Upper lobe of left lung (tissue), 6 donors: Measurements from ENCODE around the gene DKK3. TPM values are rescaled to one million over a fixed set of nuclear protein-coding genes. Genes with fewer than 3 reads are reported as not detected.

ENCODE experiments used
- ATAC-seq, 2 donors: fragments of 200-7000 bp; cut with Tn5 transposase; one replicate each; pipeline ENCODE4 v1.9.1; 2022; ENCODE audit warnings: mild to moderate bottlenecking in 2 of 2, moderate library complexity in 2 of 2; ENCODE audit not compliant: low FRiP score in 2 of 2
- DNase-seq, 2 donors: peaks; one replicate each; pipeline ENCODE4 v3.0.0-alpha.2; 2019 to 2020
- H3K27ac ChIP-seq, 4 donors: fragments of 200-600 bp; sonication (generic); one replicate each; pipeline ENCODE4 v1.5.1; 2016 to 2019
- H3K27me3 ChIP-seq, 4 donors: fragments of 200-600 bp; sonication (generic); one replicate each; pipeline ENCODE4 v1.5.1; 2017 to 2019
- H3K36me3 ChIP-seq, 4 donors: fragments of 200-600 bp; sonication (generic); one replicate each; pipeline ENCODE4 v1.5.1; 2016 to 2019
- H3K4me1 ChIP-seq, 4 donors: fragments of 200-600 bp; sonication (generic); one replicate each; pipeline ENCODE4 v1.5.1; 2018 to 2019
- H3K4me3 ChIP-seq, 4 donors: fragments of 200-600 bp; sonication (generic); one replicate each; pipeline ENCODE4 v1.5.1; 2017 to 2019; ENCODE audit warnings: mild to moderate bottlenecking in 2 of 4, moderate library complexity in 1 of 4
- H3K9me3 ChIP-seq, 4 donors: fragments of 200-600 bp; sonication (generic); one replicate each; pipeline ENCODE4 v1.5.1; 2018 to 2019
- CTCF ChIP-seq, 6 experiments: fragments of 450-650 bp in 4 of 6; fragments of 200-600 bp in 2 of 6; sonication (generic) in 2 of 6; IDR thresholded peaks; one replicate each; pipeline ENCODE4 v1.5.1; 2016 to 2019; ENCODE audit warnings: antibody characterized with exemption in 6 of 6
- EP300 ChIP-seq, 4 donors: sonication (generic); formaldehyde crosslinking; IDR thresholded peaks; one replicate each; pipeline ENCODE4 v1.5.1; 2017; ENCODE audit warnings: antibody characterized with exemption in 4 of 4, control low read depth in 2 of 4
- POLR2A ChIP-seq, 4 donors: fragments of 450-650 bp; IDR thresholded peaks; one replicate each; pipeline ENCODE4 v1.5.1; 2016 to 2017; ENCODE audit warnings: antibody characterized with exemption in 4 of 4, mild to moderate bottlenecking in 2 of 4
- POLR2AphosphoS5 ChIP-seq, 2 donors: sonication (generic); formaldehyde crosslinking; IDR thresholded peaks; one replicate each; pipeline ENCODE4 v1.5.1; 2017; ENCODE audit warnings: antibody characterized with exemption in 2 of 2
- WGBS, 2 donors: methylation state at CpG; one replicate each; pipeline ENCODE4 v1.1.5; 2017 to 2018; 5-methylcytosine and 5-hydroxymethylcytosine counted together
- total RNA-seq, 6 donors: library from RNA; depleted of rRNA in 4 of 6; stranded (reverse); fragments of >200 nt in 4 of 6; gene quantifications; one replicate each; pipeline versions ENCODE4 v1.1.0 to v1.2.1, GENCODE V29; 2016 to 2021
- donor health status: DM: no; HTN: no; CAD: no; lungs with moderate emphysema.
- donor health status: DM: no; HTN: yes; CAD: no; lungs with severe emphysema.

The DKK3 gene
- total RNA-seq, 6 donors from 2014 or later: 50.3 to 162 (median 137) TPM

GRCh38 chr11:12045914-12046635, 37.6 kb upstream of the DKK3 start:
- Histone ChIP-seq H3K9me3 (no peaks in the 10 kb centered on the region), H3K4me3 (no peak overlapping the region), H3K27me3 (no peaks in the 10 kb centered on the region), H3K27ac (no peak overlapping the region), H3K36me3 (no peaks in the 10 kb centered on the region), H3K4me1 (peaks cover 12 to 29% (median 21%) of the 10 kb centered on the region in 4 donors)
- DNase-seq (no peak), ATAC-seq (no peak)
- TF ChIP-seq POLR2A (IDR thresholded peaks at IDR 0.05) (no peak), CTCF (IDR thresholded peaks at IDR 0.05) (no peak), POLR2AphosphoS5 (IDR thresholded peaks at IDR 0.05) (no peak), EP300 (IDR thresholded peaks at IDR 0.05) (no peak)
- WGBS, 2 donors: 80 to 87% methylated on average over 7 of the region's 7 CpGs

GRCh38 chr11:12044799-12045198, 36.4 kb upstream of the DKK3 start:
- no peak for ATAC-seq
- no peak for DNase-seq
- H3K27ac ChIP-seq: peak overlapping the region; percentile 76 to 89 (median 78)
- no peaks in the 10 kb centered on the region for H3K36me3 ChIP-seq
- no peaks in the 10 kb centered on the region for H3K9me3 ChIP-seq
- no peak for TF ChIP-seq POLR2AphosphoS5 (IDR thresholded peaks at IDR 0.05)
- TF ChIP-seq CTCF (IDR thresholded peaks at IDR 0.05): no peak
- TF ChIP-seq POLR2A (IDR thresholded peaks at IDR 0.05): no peak
- no peak for TF ChIP-seq EP300 (IDR thresholded peaks at IDR 0.05)
- WGBS, 2 donors: 78 to 83% methylated on average over 8 of the region's 8 CpGs
- H3K27me3 ChIP-seq: no peaks in the 10 kb centered on the region
- peaks cover 12 to 23% (median 18%) of the 10 kb centered on the region in 4 donors for H3K4me1 ChIP-seq
- H3K4me3 ChIP-seq: no peak overlapping the region

- Histone ChIP-seq H3K36me3 (no peaks in the 10 kb centered on the region), H3K27me3 (no peaks in the 10 kb centered on the region), H3K4me1 (peaks cover 12 to 23% (median 18%) of the 10 kb centered on the region in 4 donors), H3K9me3 (no peaks in the 10 kb centered on the region), H3K27ac (peak overlapping the region; percentile 76 to 89 (median 78)), H3K4me3 (no peak overlapping the region)
- peak; percentile 74 to 77 for TF ChIP-seq POLR2AphosphoS5 (IDR thresholded peaks at IDR 0.05)
- peak; percentile 76 to 90 (median 85) for TF ChIP-seq CTCF (IDR thresholded peaks at IDR 0.05)
- TF ChIP-seq EP300 (IDR thresholded peaks at IDR 0.05): peak in 2 of 4 donors; percentile 83 to 99
- TF ChIP-seq POLR2A (IDR thresholded peaks at IDR 0.05): peak in 2 of 4 donors; percentile 17 to 25
- 20 to 24% methylated on average over 12 to 14 of the region's 14 CpGs for WGBS, 2 donors
- ATAC-seq (peak; percentile 82 to 84), DNase-seq (peak in 1 of 2 donors; percentile 92)
Measured at GRCh38 chr11:12043959-12044791, 35.7 kb upstream of the DKK3 start.

GRCh38 chr11:12043221-12043620, 34.8 kb upstream of the DKK3 start:
- 90 to 95% methylated on average over 7 of the region's 7 CpGs for WGBS, 2 donors

More at GRCh38 chr11:12043221-12043620, 34.8 kb upstream of the DKK3 start:
- H3K9me3 ChIP-seq: no peaks in the 10 kb centered on the region
- no peaks in the 10 kb centered on the region for H3K36me3 ChIP-seq
- H3K27me3 ChIP-seq: no peaks in the 10 kb centered on the region
- no peak overlapping the region for H3K4me3 ChIP-seq
- no peak for DNase-seq
- no peak for TF ChIP-seq POLR2A (IDR thresholded peaks at IDR 0.05)
- no peak for TF ChIP-seq EP300 (IDR thresholded peaks at IDR 0.05)
- no peak for TF ChIP-seq CTCF (IDR thresholded peaks at IDR 0.05)
- TF ChIP-seq POLR2AphosphoS5 (IDR thresholded peaks at IDR 0.05): no peak
- H3K27ac ChIP-seq: peak overlapping the region; percentile 59 to 89 (median 78)
- H3K4me1 ChIP-seq: peaks cover 12 to 23% (median 18%) of the 10 kb centered on the region in 4 donors
- no peak for ATAC-seq
